CD4-positive, alpha-beta T cell treated with Interleukin-4 for 4 hours (primary cell): Measurements from ENCODE around the gene KLHL17.
"Not testable (repeated sequence)": the region's sequence is repeated elsewhere in the genome, so short reads cannot be mapped to it uniquely, and the experiment has no call there.

Experiments
- DNase-seq: peaks from one replicate; pipeline ENCODE4 v3.0.0-alpha.2; 2020

The KLHL17 gene

DNA sequence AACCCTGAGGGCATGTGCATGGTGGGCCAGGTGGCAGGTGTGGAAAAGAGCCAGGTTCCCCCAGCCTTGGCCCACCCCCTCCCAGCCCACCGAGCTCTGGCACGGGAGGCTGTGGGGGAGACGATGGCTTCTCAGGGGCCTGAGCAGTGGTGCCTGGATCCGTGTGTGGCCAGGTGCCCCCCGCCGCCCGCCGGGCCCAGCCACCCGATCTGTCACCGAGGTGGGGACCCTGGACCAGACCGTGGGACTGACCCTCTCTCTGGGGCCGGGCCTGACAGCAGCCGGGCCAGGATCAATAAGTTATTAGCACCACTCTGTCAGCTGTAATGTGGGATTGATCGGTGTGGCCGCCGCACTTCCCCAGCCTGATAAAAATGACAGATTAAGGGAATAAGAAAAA lies 22.9 kb upstream of the KLHL17 start:
- no peak for DNase-seq

DNA sequence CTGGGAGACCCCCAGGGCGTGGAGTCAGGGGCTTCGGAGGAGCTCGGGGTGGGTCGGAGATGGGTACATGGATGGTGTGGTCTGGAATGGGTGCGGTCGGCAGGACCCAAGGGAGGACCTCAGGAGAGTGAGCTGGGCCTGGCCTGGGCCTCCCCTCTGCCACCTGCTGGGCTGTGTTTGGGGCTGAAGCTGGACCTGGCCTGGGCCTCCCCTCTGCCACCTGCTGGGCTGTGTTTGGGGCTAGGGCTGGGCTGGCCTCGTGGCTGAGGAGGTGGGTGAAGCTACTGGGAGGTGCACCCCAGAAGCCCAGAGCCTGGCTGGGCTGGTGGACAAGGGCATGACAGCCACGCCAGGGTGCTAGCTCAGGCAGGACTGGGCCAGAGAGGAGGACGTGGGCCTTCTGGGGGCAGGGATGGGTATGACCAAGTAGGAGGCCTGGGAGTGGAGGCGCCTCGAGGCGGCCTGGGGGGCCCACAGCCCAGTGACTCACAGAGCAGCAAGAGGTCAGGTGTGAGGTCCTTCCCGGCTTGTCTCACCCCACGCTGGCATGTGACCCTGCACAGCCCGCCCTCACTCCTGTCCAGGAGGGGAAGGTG lies 22.2 kb upstream of the KLHL17 start:
- no peak for DNase-seq

DNA sequence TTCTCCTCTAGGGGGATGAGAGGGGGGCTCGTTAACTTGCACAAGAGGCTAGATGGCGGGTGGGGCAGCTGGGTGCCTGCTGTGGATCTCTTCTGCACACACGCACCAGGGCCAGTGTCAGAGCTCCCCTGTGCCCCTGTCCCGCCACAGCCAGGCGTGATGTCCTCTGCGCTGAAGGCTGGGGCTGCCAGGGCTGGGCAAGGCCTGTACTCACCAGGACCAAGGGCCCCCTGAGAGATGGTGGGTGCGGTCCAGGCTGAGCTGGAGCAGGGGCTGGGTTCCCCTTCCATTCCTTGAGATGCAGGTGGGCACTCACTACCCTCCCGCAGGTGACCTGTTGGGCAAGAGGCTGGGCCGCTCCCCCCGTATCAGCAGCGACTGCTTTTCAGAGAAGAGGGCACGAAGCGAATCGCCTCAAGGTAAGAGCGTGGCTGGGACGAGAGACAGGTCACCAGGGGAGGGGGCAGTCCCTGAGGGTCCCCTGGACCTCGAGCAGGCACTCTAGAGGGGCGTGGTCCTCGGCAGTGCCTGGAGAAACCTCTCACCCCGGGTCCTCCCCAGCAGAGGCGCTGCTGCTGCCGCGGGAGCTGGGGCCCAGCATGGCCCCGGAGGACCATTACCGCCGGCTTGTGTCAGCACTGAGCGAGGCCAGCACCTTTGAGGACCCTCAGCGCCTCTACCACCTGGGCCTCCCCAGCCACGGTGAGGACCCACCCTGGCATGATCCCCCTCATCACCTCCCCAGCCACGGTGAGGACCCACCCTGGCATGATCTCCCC lies 21.5 kb upstream of the KLHL17 start:
- DNase-seq: no peak

DNA sequence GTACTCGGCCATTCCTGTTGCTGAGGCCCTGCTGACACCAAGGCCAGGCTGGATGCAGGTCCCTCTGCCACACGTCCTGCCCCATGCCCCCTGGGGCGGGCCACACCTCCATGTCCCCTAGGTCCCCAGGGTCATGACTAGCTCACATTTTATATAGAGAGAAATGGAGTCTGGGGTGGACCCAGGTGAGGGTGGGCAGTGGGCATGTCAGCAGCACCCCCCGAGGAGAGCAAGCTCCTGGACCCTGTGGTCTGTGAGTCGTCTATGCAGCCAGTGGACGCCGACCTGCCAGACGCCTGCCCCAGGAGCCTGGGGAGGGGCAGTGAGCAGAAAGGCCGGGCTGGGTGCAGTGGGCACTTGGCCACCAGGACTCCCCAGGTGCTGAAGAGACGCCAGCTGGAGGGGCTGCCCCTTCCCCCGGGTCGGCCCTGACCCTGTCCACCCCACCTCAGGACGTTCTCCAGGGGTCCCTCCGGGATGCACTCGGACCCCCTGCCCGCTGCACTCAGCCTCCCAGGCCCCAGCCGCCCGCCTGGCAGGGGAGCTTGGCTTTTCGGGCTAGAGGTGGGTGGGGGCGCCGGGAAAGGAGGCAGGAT lies 20.8 kb upstream of the KLHL17 start:
- DNase-seq: no peak

DNA sequence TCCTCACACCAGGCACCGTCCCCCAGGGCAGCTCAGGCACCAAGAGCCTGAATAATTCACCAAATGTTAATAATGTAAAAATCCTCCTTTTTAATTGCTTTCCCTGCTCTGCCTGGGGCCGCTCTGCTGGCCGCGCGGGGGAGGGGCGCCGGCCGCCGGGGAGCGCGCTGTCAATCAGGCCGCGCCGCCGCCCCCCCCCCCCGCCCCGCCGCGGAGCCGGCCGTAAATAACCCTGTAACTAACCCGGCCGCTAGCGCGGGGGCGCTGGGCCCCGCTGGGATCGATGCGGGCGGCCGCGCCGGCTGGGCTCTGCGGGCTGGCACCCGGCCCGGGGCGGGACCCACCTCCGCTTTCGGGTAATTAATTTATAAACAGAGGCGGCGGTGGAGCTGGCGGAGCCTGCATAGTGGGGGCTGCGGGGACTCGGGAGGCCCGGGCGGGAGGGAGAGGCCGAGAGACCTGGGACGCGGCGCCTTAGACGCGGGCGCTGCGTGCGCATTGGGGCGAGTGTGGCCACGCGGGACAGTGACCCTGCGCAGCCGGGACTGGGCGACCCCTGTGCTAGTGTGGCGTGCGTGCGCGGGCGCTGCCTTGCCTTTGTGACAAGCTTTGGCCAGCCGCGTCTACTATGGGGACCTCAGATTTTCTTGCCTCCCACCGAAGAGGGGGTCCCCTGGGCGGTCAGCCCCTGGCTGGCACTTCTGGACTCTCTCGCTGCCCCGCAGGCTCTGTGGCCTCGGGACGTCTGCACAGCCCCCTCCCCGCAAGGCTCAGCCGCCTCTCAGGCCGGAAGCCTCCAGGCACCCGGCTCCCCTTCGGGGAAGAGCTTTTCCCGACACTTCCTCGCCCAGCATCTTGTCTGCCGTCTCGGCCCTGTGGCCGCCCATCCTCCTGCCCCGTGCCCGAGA lies 20.0 kb upstream of the KLHL17 start:
- no peak for DNase-seq

DNA sequence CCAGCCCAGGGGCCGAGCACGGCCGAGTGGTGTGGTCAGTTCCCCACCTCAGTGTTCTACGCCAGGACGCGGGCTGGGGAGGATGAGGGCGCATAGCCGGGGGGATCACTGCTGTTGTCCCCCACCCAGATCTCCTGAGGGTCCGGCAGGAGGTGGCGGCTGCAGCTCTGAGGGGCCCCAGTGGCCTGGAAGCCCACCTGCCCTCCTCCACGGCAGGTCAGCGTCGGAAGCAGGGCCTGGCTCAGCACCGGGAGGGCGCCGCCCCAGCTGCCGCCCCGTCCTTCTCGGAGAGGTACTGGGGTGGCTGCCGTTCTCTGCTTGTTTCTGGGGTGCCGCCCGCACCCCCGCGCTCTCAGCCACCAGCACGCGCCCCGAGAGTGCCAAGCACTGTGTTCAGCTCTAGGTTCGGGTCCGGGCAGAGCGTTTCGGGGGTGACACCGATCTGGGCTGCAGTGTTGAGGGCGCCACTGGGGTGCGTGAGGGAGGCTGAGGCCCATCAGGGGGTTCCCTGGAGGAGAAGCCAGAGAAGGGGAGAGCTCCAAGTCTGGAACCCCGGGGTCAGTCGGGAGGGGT lies 19.3 kb upstream of the KLHL17 start:
- no peak for DNase-seq

DNA sequence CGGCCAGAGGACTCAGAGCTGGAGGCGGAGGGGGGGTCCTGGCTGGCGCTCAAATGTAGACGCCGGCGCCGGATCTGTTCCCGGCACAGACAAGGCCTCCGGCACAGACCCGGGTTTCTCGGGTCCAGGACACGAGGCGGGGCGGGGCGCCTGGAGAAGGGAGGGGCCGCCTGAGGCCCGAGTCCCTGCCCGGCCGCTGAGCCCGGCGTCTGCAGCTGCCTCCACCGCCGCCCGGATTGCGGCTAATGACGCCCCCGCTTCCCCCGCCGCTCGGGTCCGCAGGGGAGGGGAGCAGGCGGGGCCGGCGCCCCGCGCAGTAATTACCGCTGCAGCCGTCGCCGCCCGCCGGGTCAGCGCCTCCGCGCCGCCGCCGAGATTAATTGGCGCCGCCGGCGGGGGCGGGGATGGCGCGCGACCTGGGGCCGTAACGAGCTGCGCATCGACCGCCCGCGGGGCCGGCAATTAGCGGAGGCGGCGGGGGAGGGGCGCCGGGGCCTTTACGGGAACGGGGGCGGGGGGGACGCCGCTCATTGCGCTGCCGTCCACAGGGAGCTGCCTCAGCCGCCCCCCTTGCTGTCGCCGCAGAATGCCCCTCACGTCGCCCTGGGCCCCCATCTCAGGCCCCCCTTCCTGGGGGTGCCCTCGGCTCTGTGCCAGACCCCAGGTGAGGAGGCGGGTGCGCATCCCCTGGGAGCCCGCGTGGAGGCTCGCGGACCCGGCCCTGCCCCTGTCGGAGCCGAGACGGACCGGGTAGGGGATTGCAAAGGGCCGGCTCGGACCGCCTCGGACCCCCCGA lies 18.6 kb upstream of the KLHL17 start:
- DNase-seq: no peak

DNA sequence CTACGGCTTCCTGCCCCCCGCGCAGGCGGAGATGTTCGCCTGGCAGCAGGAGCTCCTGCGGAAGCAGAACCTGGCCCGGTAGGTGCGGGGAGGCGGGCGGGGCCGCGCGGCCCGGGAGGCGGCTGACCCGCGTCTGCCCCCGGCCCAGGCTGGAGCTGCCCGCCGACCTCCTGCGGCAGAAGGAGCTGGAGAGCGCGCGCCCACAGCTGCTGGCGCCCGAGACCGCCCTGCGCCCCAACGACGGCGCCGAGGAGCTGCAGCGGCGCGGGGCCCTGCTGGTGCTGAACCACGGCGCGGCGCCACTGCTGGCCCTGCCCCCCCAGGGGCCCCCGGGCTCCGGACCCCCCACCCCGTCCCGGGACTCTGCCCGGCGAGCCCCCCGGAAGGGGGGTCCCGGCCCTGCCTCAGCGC lies 18.0 kb upstream of the KLHL17 start:
- no peak for DNase-seq

DNA sequence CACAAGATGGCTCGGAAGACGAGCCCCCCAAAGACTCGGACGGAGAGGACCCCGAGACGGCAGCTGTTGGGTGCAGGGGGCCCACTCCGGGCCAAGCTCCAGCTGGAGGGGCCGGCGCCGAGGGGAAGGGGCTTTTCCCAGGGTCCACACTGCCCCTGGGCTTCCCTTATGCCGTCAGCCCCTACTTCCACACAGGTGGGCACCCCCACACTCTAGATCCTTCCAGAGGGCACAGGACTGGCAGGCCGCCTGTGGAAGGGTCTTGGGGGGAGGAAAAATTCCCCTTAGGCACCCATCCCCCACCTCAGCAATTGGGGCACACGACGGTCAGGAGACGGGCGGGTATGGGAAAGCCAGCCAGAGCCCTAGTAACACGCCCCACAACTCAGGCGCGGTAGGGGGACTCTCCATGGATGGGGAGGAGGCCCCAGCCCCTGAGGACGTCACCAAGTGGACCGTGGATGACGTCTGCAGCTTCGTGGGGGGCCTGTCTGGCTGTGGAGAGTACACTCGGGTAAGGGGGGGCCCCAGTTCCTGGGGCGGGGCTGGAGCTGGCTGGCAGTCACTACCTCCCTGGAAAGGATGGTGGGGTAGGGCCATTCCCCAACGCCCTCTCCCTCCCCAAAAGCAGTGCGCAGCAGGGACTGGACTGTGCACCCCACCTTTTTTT lies 17.4 kb upstream of the KLHL17 start:
- DNase-seq: no peak

DNA sequence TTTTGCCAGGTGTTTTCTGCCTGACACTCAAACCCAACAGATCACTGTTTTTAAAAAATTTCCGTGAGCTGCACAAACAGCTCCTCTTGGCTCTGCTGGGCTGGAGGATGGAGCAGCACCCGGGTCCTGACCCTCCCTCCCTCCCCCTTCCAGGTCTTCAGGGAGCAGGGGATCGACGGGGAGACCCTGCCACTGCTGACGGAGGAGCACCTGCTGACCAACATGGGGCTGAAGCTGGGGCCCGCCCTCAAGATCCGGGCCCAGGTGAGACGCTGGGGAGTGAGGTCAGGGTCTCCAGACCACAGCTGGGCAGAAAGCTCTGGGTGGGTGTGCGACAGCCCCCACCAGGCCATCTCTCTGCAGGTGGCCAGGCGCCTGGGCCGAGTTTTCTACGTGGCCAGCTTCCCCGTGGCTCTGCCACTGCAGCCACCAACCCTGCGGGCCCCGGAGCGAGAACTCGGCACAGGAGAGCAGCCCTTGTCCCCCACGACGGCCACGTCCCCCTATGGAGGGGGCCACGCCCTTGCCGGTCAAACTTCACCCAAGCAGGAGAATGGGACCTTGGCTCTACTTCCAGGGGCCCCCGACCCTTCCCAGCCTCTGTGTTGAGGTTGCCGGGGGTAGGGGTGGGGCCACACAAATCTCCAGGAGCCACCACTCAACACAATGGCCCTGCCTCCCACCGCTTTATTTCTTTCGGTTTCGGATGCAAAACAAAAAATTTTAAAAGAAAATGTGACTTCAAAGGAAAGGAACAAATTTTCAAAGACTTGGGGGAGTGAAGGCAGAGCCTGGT lies 16.6 kb upstream of the KLHL17 start:
- DNase-seq: no peak

DNA sequence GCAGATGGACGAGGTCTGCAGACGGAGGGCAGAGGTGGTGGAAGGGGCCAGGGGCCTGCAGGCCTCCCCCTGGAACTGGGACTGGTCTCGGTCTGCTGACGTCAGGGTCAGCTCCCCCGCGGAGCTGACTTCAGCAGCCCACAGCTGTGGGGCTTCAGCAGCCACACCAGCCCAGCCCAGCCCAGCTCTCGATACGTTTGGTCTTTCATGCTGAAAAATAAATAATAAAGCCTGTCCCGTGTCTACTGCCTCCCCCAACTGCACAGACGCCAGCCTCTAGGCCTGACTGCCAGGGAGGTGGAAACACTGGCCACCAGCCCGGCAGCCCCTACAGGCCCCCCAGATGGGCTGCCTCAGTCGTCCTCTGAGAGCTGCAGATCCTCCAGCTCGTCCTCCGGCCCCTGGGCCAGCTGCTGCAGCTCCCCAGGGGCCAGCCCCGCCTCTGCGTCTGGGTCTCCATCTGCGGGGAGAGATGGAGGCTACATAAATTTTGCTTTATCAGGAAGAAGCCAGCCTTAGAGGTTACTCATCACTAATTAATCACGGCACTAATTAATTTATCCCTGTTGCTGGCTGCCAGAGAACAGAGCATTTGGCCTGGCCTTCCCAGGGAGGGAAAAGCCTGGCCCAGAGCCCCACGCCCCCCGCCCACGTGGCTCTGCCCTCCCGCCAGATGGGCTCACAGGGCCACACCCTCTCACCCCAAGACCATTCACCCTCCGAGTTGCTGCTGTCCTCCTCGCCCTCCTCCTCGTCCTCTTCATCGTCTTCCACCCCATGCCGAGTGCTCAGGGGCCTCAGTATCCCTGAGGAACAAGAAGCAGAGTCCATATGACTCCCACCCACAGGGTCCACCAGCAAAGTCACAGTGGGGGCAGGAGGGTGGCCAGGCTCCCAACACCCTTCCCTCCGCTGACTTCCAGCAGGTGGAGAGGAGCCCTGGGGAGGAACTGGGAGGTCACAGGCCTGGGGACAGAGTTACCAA lies 15.8 kb upstream of the KLHL17 start:
- no peak for DNase-seq

DNA sequence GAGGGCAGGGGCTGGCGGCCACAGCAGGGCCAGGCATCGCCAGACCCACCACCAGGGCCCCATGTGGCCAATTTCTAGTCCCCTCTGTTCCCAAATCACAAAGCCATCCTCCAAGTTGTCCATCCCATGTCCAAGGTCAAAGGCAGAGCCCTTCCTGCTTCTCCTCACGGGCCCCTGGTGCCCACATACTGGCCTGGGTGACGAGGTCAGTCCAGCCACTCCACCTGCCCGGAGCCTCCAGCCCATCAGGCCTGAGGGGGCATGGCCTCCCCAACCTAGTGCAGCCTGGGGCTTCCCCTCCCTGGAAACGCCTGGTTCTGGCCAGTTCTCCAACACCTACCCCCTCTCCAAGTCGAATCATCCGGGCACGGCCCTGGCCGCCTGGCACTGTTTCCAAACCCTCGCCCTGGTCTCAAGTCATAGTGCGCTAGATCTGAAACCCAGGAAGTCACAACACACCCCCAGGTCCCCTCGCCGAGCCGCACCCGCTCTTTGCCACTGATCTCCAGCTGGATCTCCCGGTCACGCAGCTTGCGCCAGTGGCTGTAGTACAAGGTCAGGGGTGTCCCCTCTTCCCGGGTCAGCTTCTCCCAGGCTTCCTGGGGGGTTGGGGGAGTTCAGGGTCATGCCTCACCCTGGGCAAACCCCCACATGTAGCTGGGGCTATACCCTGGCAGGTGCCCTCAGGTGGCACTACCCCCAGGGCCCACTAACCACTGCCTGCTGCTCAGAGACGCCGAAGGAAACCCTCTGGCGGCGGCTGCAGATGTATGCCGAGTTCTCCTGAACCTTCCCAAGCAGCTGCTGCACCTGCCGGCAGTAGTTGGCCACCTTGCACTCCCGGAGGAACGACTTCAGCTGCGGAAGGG lies 14.5 kb upstream of the KLHL17 start:
- DNase-seq: no peak

DNA sequence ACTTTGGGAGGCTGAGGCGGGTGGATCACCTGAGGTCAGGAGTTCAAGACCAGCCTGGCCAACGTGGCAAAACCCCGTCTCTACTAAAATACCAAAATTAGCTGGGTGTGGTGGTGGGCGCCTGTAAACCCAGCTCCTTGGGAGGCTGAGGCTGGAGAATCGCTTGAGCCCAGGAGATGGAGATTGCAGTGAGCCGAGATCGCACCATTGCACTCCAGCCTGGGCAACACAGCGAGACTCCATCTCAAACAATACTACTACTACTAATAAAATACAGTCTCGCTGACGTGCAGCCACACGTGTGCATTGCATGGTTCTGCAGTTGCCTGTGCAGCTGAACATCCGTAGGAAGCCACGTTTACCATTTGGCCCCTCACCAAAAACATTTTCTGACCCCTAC lies 13.6 kb upstream of the KLHL17 start:
- DNase-seq: not testable (repeated sequence)

DNA sequence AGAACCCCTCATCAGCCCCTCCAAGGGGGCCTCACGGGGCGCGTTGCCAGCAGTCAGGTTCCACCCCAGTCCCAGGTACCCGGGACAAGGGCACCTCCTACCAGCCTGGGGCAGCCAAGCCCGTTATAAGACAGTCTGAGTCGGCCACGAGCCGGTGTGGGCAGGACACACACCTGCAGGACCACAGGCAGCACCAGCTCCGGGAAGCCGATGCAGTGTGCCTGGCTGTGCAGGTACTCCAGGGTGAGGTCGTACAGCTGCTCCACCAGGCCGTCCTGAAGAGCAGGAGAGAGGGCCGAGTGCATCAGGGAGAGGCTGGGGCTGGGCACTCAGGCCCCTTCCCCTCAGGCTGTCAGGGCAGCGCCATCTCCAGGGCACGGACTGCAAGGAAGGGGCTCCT lies 12.4 kb upstream of the KLHL17 start:
- DNase-seq: no peak

DNA sequence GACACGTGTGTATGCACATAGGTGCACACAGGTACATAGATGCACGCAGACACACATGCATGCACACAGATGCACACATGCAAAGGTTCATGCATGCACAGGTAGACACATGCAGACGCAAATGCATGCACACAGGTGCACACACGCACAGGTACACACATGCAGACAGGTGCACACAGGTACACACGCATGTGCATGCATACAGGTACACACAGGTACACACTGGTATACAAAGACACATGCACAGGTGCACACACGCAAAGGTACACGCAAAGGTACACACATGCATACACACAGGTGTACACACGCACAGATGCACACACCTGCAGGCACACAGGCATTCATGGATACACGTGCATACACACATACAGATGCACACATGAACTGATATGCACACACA lies 10.1 kb upstream of the KLHL17 start:
- DNase-seq: no peak

DNA sequence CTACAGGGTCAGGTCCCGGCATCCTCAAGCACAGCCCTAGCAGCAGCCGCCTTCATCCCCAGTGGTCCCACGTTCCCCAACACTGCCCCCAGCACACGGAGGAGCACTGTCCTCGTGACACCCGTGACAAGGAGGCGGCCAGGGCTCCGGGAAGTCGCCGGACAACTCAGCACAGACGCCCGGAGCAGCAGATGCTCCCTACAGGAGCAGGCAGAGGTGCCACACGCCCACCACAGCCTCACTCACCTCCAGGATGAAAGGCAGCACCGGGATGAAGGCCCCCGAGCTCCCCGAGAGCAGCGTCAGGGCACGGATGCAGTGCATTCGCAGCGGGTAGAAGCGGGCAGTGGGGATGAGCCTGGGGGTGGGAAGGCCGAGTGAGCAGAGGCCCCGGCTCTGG lies 9.5 kb upstream of the KLHL17 start:
- no peak for DNase-seq

DNA sequence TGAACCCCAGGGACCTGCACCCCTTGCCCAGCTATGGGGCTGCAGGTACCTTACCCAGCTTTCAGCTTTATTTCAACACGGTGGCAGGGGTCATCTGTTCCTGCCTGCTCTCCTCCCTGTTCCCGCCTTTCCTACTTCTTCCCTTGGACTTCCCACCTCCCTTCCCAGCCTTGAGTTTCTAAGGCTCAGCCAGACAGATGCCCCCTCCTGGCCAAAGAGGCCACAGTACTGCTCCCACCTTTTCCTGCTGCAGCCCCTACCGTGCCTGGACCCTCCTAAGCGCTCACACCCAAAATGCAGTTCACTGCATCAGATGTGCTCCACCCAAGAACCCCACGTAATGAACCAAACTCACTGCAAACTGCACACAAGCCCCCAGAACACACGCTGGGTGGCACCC lies 9.0 kb upstream of the KLHL17 start:
- no peak for DNase-seq

DNA sequence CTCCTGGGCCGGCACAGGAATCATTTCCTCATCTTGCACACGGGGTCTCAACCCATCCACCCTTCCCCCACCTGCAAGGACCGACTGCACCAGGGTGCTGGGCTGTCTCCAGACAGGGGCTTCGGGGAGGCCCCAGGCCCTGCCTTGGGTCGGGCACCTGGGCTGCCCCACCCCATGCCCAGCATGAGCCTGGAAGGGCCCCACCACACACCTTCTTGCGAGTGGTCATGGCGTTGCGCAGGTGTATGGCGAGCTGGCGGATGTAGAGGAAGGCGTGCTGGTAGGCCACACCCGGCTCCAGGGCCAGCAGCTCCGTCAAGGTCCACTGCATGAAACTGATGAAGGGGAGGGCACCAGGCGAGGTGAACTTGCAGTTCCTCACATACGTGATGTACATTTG lies 8.2 kb upstream of the KLHL17 start:
- no peak for DNase-seq
